ENCODE results near the gene MRFAP1L1. TPM values are rescaled to one million over a fixed set of nuclear protein-coding genes. Genes with fewer than 3 reads are reported as not detected.
"Not testable (repeated sequence)": the region's sequence is repeated elsewhere in the genome, so short reads cannot be mapped to it uniquely, and the experiment has no call there.

The MRFAP1L1 gene
- total RNA-seq, 1 donor, result 25.0 TPM

GRCh38 chr4:6692379-6692778 lies 17.3 kb downstream of the MRFAP1L1 start:
- DNase-seq (ENCODE audit: low read depth in 2 of 3, low spot score in 2 of 3), result no peak

- no peak for DNase-seq (ENCODE audit: low read depth in 2 of 3, low spot score in 2 of 3)
Observed at GRCh38 chr4:6689506-6689960, 20.1 kb downstream of the MRFAP1L1 start.

GRCh38 chr4:6688879-6689505 lies 20.7 kb downstream of the MRFAP1L1 start:
- peak in 2 of 3 donors; percentile 82 for DNase-seq (ENCODE audit: low read depth in 2 of 3, low spot score in 2 of 3)

- DNase-seq (ENCODE audit: low read depth in 2 of 3, low spot score in 2 of 3), result no peak
Observed at GRCh38 chr4:6687947-6688878, 21.5 kb downstream of the MRFAP1L1 start.

- no peak for DNase-seq (ENCODE audit: low read depth in 2 of 3, low spot score in 2 of 3)
Observed at GRCh38 chr4:6686104-6686787, 23.4 kb downstream of the MRFAP1L1 start.

- no peak for DNase-seq (ENCODE audit: low read depth in 2 of 3, low spot score in 2 of 3)
Observed at GRCh38 chr4:6684656-6685055, 25.0 kb downstream of the MRFAP1L1 start.

GRCh38 chr4:6682862-6683590 lies 26.6 kb downstream of the MRFAP1L1 start:
- no peak for DNase-seq (ENCODE audit: low read depth in 2 of 3, low spot score in 2 of 3)

GRCh38 chr4:6681191-6681590 lies 28.5 kb downstream of the MRFAP1L1 start:
- DNase-seq (ENCODE audit: low read depth in 2 of 3, low spot score in 2 of 3), result no peak

- DNase-seq (ENCODE audit: low read depth in 2 of 3, low spot score in 2 of 3), result no peak
Observed at GRCh38 chr4:6680372-6681034, 29.2 kb downstream of the MRFAP1L1 start.

GRCh38 chr4:6676722-6677558 lies 32.7 kb downstream of the MRFAP1L1 start:
- DNase-seq (ENCODE audit: low read depth in 2 of 3, low spot score in 2 of 3), result no peak

- peak; percentile 54 to 71 (median 67) for DNase-seq (ENCODE audit: low read depth in 2 of 3, low spot score in 2 of 3)
Observed at GRCh38 chr4:6674500-6675149, 35.0 kb downstream of the MRFAP1L1 start.

GRCh38 chr4:6673660-6674499 lies 35.8 kb downstream of the MRFAP1L1 start:
- peak; percentile 93 to 97 (median 97) for DNase-seq (ENCODE audit: low read depth in 2 of 3, low spot score in 2 of 3)

- DNase-seq (ENCODE audit: low read depth in 2 of 3, low spot score in 2 of 3), result not testable (repeated sequence)
Observed at GRCh38 chr4:6673191-6673659, 36.4 kb downstream of the MRFAP1L1 start.

- not testable (repeated sequence) for DNase-seq (ENCODE audit: low read depth in 2 of 3, low spot score in 2 of 3)
Observed at GRCh38 chr4:6672541-6673190, 37.0 kb downstream of the MRFAP1L1 start.

GRCh38 chr4:6672131-6672530 lies 37.5 kb downstream of the MRFAP1L1 start:
- DNase-seq (ENCODE audit: low read depth in 2 of 3, low spot score in 2 of 3), result no peak

GRCh38 chr4:6671648-6672047 lies 38.0 kb downstream of the MRFAP1L1 start:
- no peak for DNase-seq (ENCODE audit: low read depth in 2 of 3, low spot score in 2 of 3)

- DNase-seq (ENCODE audit: low read depth in 2 of 3, low spot score in 2 of 3), result no peak
Observed at GRCh38 chr4:6668391-6668790, 41.3 kb downstream of the MRFAP1L1 start.

All from hematopoietic multipotent progenitor cell (in vitro differentiated cells).